ENCODE measurements around the gene PCSK4. TPM values are rescaled to one million over a fixed set of nuclear protein-coding genes. Genes with fewer than 3 reads are reported as not detected.

Gene PCSK4
- total and polyA plus RNA-seq, 2 of the 4 experiments (the other 2 are of a cell fraction) = 0.72 to 1.7 TPM

DNA sequence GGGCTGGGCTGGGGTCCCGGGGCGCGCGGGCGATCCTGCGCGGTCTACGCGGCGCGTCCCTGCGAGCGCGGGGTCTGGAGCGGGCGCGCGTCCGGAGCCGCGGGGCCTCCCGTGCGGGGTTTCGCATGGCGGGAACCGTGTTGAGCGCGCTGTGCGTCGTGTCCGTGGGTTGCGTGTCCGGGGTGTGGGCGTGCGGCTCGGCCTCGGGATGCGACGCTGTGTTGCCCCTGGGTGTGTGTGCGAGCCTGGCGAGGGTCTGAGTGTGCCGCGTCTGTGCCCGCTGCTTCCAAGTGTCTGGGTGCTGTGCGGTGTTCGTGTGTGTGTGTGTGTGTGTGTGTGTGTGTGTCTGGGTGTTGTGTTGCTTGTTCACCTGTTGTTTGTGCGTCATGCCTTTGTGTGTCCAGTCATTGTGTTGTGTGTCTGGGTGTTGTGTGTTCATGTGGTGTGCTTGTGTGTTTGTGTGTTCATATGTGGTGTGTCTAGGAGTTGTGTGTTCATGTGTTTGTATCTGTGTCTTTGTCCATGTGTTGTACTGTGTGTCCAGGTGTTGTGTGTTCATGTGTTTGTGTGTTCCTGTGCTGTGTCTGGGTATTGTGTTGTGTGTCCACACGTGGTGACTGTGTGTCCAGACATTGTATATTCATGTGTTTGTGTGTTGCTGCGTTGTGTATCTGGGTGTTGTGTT, 34.3 kb upstream of the PCSK4 start:
- Histone ChIP-seq H2AK5ac (ENCODE audit: low read depth, low read length) (no peak overlapping the region), H3K79me1 (ENCODE audit: low read depth in 1 of 2, low read length in 2 of 2) (no peaks in the 10 kb centered on the region), H4K8ac (ENCODE audit: low read depth in 2 of 2, low read length in 2 of 2) (no peak overlapping the region), H2BK15ac (ENCODE audit: low read depth, low read length) (no peak overlapping the region), H3K4me1 (ENCODE audit: control insufficient read depth, insufficient read depth, low read length) (no peaks in the 10 kb centered on the region; the same call in 1 of the 2 replicates), H3K4me3 (ENCODE audit: insufficient read depth, low read depth, low read length) (no peak overlapping the region), H3K9me1 (ENCODE audit: insufficient read depth, low read length) (peaks cover 4% of the 10 kb centered on the region; the same call in 1 of the 2 replicates), H2AK9ac (replicated peaks; ENCODE audit: low read depth, low read length, poor library complexity) (no peak overlapping the region), H3K27ac (ENCODE audit: insufficient read depth, low read length) (no peak overlapping the region), H3K9me3 (ENCODE audit: control insufficient read depth, insufficient read depth, low read length) (no peaks in the 10 kb centered on the region), H3K23ac (ENCODE audit: low read depth, low read length) (peak overlapping the region; percentile 22), H3K4ac (ENCODE audit: low read depth, low read length) (no peak overlapping the region), H4K91ac (ENCODE audit: insufficient read depth, low read depth, low read length) (no peak overlapping the region), H3K9ac (ENCODE audit: low read depth, low read length) (no peak overlapping the region), H3K18ac (ENCODE audit: low read depth, low read length) (no peak overlapping the region), H4K20me1 (ENCODE audit: insufficient read depth, low read length) (peaks cover 7% of the 10 kb centered on the region; the same call in 1 of the 2 replicates), H2BK5ac (ENCODE audit: low read depth, low read length, poor library complexity, severe bottlenecking) (no peak overlapping the region), H2BK120ac (ENCODE audit: low read depth, low read length) (no peak overlapping the region), H3K27me3 (ENCODE audit: control insufficient read depth, insufficient read depth, low read length) (peaks cover 34% of the 10 kb centered on the region), H3K14ac (replicated peaks; ENCODE audit: low read depth, low read length) (no peak overlapping the region), H2AFZ (replicated peaks; ENCODE audit: low read length, poor library complexity) (peak overlapping the region; percentile 58), H3K36me3 (ENCODE audit: control insufficient read depth, insufficient read depth, low read length) (no peaks in the 10 kb centered on the region), H3K4me2 (ENCODE audit: low read depth, low read length) (no peak overlapping the region), H3K56ac (ENCODE audit: extremely low read depth, insufficient read depth, low read length) (no peak overlapping the region), H2BK20ac (ENCODE audit: low read depth, low read length) (no peak overlapping the region), H4K5ac (ENCODE audit: low read depth, low read length) (no peak overlapping the region)
- TF ChIP-seq, protein P1, sequence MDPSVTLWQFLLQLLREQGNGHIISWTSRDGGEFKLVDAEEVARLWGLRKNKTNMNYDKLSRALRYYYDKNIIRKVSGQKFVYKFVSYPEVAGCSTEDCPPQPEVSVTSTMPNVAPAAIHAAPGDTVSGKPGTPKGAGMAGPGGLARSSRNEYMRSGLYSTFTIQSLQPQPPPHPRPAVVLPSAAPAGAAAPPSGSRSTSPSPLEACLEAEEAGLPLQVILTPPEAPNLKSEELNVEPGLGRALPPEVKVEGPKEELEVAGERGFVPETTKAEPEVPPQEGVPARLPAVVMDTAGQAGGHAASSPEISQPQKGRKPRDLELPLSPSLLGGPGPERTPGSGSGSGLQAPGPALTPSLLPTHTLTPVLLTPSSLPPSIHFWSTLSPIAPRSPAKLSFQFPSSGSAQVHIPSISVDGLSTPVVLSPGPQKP (IDR thresholded peaks at IDR 0.05; ENCODE audit: borderline replicate concordance, low read depth, low read length) = no peak
- in situ Hi-C loops (cut with MboI; ENCODE audit: low sequenced_read_pairs) = no loop called here
- 7% methylated on average over 22 of the region's 49 CpGs; no CpG with 5 or more reads in 1 of the 2 experiments for WGBS, 2 experiments (ENCODE audit: extremely low coverage in 2 of 2, insufficient read length in 1 of 2)
- ChIA-PET POLR2A (ENCODE audit: unreplicated experiment) (no interaction called here), CTCF (interaction anchor here (0.6 kb wide), 1 partner anchor 52 kb away, joined by 3 read pairs; no protein-coding TSS in a partner anchor)
- ATAC-seq (ENCODE audit: low read depth) (no peak), DNase-seq (no peak)
- intact Hi-C loops (cut with micrococcal nuclease) = no loop called here
- dilution Hi-C loops (cut with HindIII; ENCODE audit: low sequenced_read_pairs, unreplicated experiment) = no loop called here
- BruUV-seq (replicated peaks) = no TSS peak

Data from IMR-90 (cell line).